PC-3 (cell line): Measurements from ENCODE around the gene RPTN.

Experiments used
- CTCF ChIP-seq: fragments of 300-600 bp; sonication (generic); conservative IDR thresholded peaks from 2 replicates; pipeline ENCODE4 v1.5.1; 2017; ENCODE audit warnings: antibody characterized with exemption, low read depth, mild to moderate bottlenecking, low read length
- EZH2 ChIP-seq: fragments of 300-600 bp; sonication (generic); IDR thresholded peaks from one replicate; pipeline ENCODE4 v1.6.1; 2017; ENCODE audit warnings: antibody characterized with exemption, mild to moderate bottlenecking, low read length; ENCODE audit not compliant: unreplicated experiment
- EZH2phosphoT487 ChIP-seq: fragments of 300-600 bp; sonication (generic); IDR thresholded peaks from 2 replicates; pipeline ENCODE4 v1.6.1; 2018; ENCODE audit warnings: mild to moderate bottlenecking, antibody characterized with exemption, low read length, borderline replicate concordance

- TF ChIP-seq CTCF (no peak), EZH2 (no peak), EZH2phosphoT487 (no peak)
Measured at GRCh38 chr1:152112885-152113432, 46.1 kb downstream of the RPTN start.
